OCI-LY3 (cell line): ENCODE data around the gene MUSK.

Source experiments
- CTCF ChIP-seq: fragments of 200-600, 300-600 bp; sonication (generic); IDR thresholded peaks from 2 replicates; pipeline ENCODE4 v1.5.1; 2014; ENCODE audit warnings: antibody characterized with exemption, low read length, low read depth
- EZH2phosphoT487 ChIP-seq: fragments of 200-600 bp; shearing (Covaris generic); IDR thresholded peaks from 2 replicates; pipeline ENCODE4 v1.6.1; 2018; ENCODE audit warnings: antibody characterized with exemption, mixed run types, low read depth

GRCh38 chr9:110828264-110828663 is 159.7 kb downstream of the MUSK start:
- TF ChIP-seq CTCF (no peak), EZH2phosphoT487 (no peak)
